ENCODE data around the gene FLNB. TPM values are rescaled to one million over a fixed set of nuclear protein-coding genes. Genes with fewer than 3 reads are reported as not detected.

FLNB gene
- total and polyA plus RNA-seq, 2 donors = 90.5 to 111 TPM

- 100% methylated on average over 1 of the region's 1 CpG for WGBS
- DNase-seq (ENCODE audit: low read depth in 6 of 9, low spot score in 9 of 9) = no peak
- Histone ChIP-seq H3K9me3 (ENCODE audit: control insufficient read depth in 2 of 2, insufficient read depth in 1 of 2, low read length in 1 of 2) (no peaks in the 10 kb centered on the region), H3K4me1 (ENCODE audit: control insufficient read depth in 2 of 2, insufficient read depth in 2 of 2, low read length in 2 of 2) (no peaks in the 10 kb centered on the region), H3K27ac (ENCODE audit: low read depth in 1 of 2, low read length in 1 of 2) (no peak overlapping the region), H3K4me3 (ENCODE audit: low read length in 2 of 2) (no peak overlapping the region), H3K27me3 (ENCODE audit: control insufficient read depth in 2 of 2, insufficient read depth in 1 of 2, low read length in 1 of 2) (no peaks in the 10 kb centered on the region), H3K36me3 (ENCODE audit: control insufficient read depth in 2 of 2, insufficient read depth in 2 of 2, low read length in 1 of 2) (no peaks in the 10 kb centered on the region)
These were observed 18.6 kb upstream of the FLNB start for GRCh38 chr3:57989646-57990045.

- Histone ChIP-seq H3K4me3 (ENCODE audit: low read length in 2 of 2) (no peak overlapping the region), H3K27ac (ENCODE audit: low read depth in 1 of 2, low read length in 1 of 2) (no peak overlapping the region), H3K4me1 (ENCODE audit: control insufficient read depth in 2 of 2, insufficient read depth in 2 of 2, low read length in 2 of 2) (no peaks in the 10 kb centered on the region), H3K27me3 (ENCODE audit: control insufficient read depth in 2 of 2, insufficient read depth in 1 of 2, low read length in 1 of 2) (no peaks in the 10 kb centered on the region), H3K9me3 (ENCODE audit: control insufficient read depth in 2 of 2, insufficient read depth in 1 of 2, low read length in 1 of 2) (no peaks in the 10 kb centered on the region), H3K36me3 (ENCODE audit: control insufficient read depth in 2 of 2, insufficient read depth in 2 of 2, low read length in 1 of 2) (no peaks in the 10 kb centered on the region)
- DNase-seq (ENCODE audit: low read depth in 6 of 9, low spot score in 9 of 9) = no peak
- 94% methylated on average over 9 of the region's 9 CpGs for WGBS
These were observed 15.6 kb upstream of the FLNB start for GRCh38 chr3:57992452-57993213.

- peak in 3 of 9 donors; percentile 37 to 65 (median 44) for DNase-seq (ENCODE audit: low read depth in 6 of 9, low spot score in 9 of 9)
- 23% methylated on average over 10 of the region's 10 CpGs for WGBS
- H3K36me3 ChIP-seq (ENCODE audit: control insufficient read depth in 2 of 2, insufficient read depth in 2 of 2, low read length in 1 of 2) = no peaks in the 10 kb centered on the region
- H3K27ac ChIP-seq (ENCODE audit: low read depth in 1 of 2, low read length in 1 of 2) = peak overlapping the region; percentile 77 to 79
- no peaks in the 10 kb centered on the region for H3K9me3 ChIP-seq (ENCODE audit: control insufficient read depth in 2 of 2, insufficient read depth in 1 of 2, low read length in 1 of 2)
- peaks cover 20 to 26% of the 10 kb centered on the region in 2 donors for H3K4me1 ChIP-seq (ENCODE audit: control insufficient read depth in 2 of 2, insufficient read depth in 2 of 2, low read length in 2 of 2)
- peak overlapping the region; percentile 13 to 30 for H3K4me3 ChIP-seq (ENCODE audit: low read length in 2 of 2)
- H3K27me3 ChIP-seq (ENCODE audit: control insufficient read depth in 2 of 2, insufficient read depth in 1 of 2, low read length in 1 of 2) = no peaks in the 10 kb centered on the region
These were observed 9.6 kb upstream of the FLNB start for GRCh38 chr3:57998366-57999283.

- Histone ChIP-seq H3K4me3 (ENCODE audit: low read length in 2 of 2) (no peak overlapping the region), H3K4me1 (ENCODE audit: control insufficient read depth in 2 of 2, insufficient read depth in 2 of 2, low read length in 2 of 2) (peaks cover 20 to 26% of the 10 kb centered on the region in 2 donors), H3K36me3 (ENCODE audit: control insufficient read depth in 2 of 2, insufficient read depth in 2 of 2, low read length in 1 of 2) (no peaks in the 10 kb centered on the region), H3K9me3 (ENCODE audit: control insufficient read depth in 2 of 2, insufficient read depth in 1 of 2, low read length in 1 of 2) (no peaks in the 10 kb centered on the region), H3K27ac (ENCODE audit: low read depth in 1 of 2, low read length in 1 of 2) (no peak overlapping the region), H3K27me3 (ENCODE audit: control insufficient read depth in 2 of 2, insufficient read depth in 1 of 2, low read length in 1 of 2) (no peaks in the 10 kb centered on the region)
- WGBS = 90% methylated on average over 11 of the region's 11 CpGs
- DNase-seq (ENCODE audit: low read depth in 6 of 9, low spot score in 9 of 9) = no peak
These were observed 8.7 kb upstream of the FLNB start for GRCh38 chr3:57999417-58000115.

GRCh38 chr3:58000306-58001085 is 7.7 kb upstream of the FLNB start:
- H3K4me3 ChIP-seq (ENCODE audit: low read length in 2 of 2) = no peak overlapping the region
- H3K4me1 ChIP-seq (ENCODE audit: control insufficient read depth in 2 of 2, insufficient read depth in 2 of 2, low read length in 2 of 2) = peaks cover 20 to 26% of the 10 kb centered on the region in 2 donors
- 98% methylated on average over 7 of the region's 7 CpGs for WGBS
- no peak overlapping the region for H3K27ac ChIP-seq (ENCODE audit: low read depth in 1 of 2, low read length in 1 of 2)
- H3K36me3 ChIP-seq (ENCODE audit: control insufficient read depth in 2 of 2, insufficient read depth in 2 of 2, low read length in 1 of 2) = no peaks in the 10 kb centered on the region
- no peak for DNase-seq (ENCODE audit: low read depth in 6 of 9, low spot score in 9 of 9)
- no peaks in the 10 kb centered on the region for H3K27me3 ChIP-seq (ENCODE audit: control insufficient read depth in 2 of 2, insufficient read depth in 1 of 2, low read length in 1 of 2)
- no peaks in the 10 kb centered on the region for H3K9me3 ChIP-seq (ENCODE audit: control insufficient read depth in 2 of 2, insufficient read depth in 1 of 2, low read length in 1 of 2)

GRCh38 chr3:58001086-58001467 is 7.1 kb upstream of the FLNB start:
- no peak overlapping the region for H3K4me3 ChIP-seq (ENCODE audit: low read length in 2 of 2)
- DNase-seq (ENCODE audit: low read depth in 6 of 9, low spot score in 9 of 9) = no peak
- 98% methylated on average over 3 of the region's 3 CpGs for WGBS
- no peak overlapping the region for H3K27ac ChIP-seq (ENCODE audit: low read depth in 1 of 2, low read length in 1 of 2)
- no peaks in the 10 kb centered on the region for H3K36me3 ChIP-seq (ENCODE audit: control insufficient read depth in 2 of 2, insufficient read depth in 2 of 2, low read length in 1 of 2)
- H3K27me3 ChIP-seq (ENCODE audit: control insufficient read depth in 2 of 2, insufficient read depth in 1 of 2, low read length in 1 of 2) = no peaks in the 10 kb centered on the region
- peaks cover 20 to 26% of the 10 kb centered on the region in 2 donors for H3K4me1 ChIP-seq (ENCODE audit: control insufficient read depth in 2 of 2, insufficient read depth in 2 of 2, low read length in 2 of 2)
- no peaks in the 10 kb centered on the region for H3K9me3 ChIP-seq (ENCODE audit: control insufficient read depth in 2 of 2, insufficient read depth in 1 of 2, low read length in 1 of 2)

- H3K27ac ChIP-seq (ENCODE audit: low read depth in 1 of 2, low read length in 1 of 2) = no peak overlapping the region
- H3K36me3 ChIP-seq (ENCODE audit: control insufficient read depth in 2 of 2, insufficient read depth in 2 of 2, low read length in 1 of 2) = no peaks in the 10 kb centered on the region
- H3K4me3 ChIP-seq (ENCODE audit: low read length in 2 of 2) = no peak overlapping the region
- 97% methylated on average over 7 of the region's 7 CpGs for WGBS
- no peaks in the 10 kb centered on the region for H3K9me3 ChIP-seq (ENCODE audit: control insufficient read depth in 2 of 2, insufficient read depth in 1 of 2, low read length in 1 of 2)
- DNase-seq (ENCODE audit: low read depth in 6 of 9, low spot score in 9 of 9) = no peak
- H3K27me3 ChIP-seq (ENCODE audit: control insufficient read depth in 2 of 2, insufficient read depth in 1 of 2, low read length in 1 of 2) = no peaks in the 10 kb centered on the region
- H3K4me1 ChIP-seq (ENCODE audit: control insufficient read depth in 2 of 2, insufficient read depth in 2 of 2, low read length in 2 of 2) = peaks cover 20 to 26% of the 10 kb centered on the region in 2 donors
These were observed 6.2 kb upstream of the FLNB start for GRCh38 chr3:58001979-58002378.

- Histone ChIP-seq H3K9me3 (ENCODE audit: control insufficient read depth in 2 of 2, insufficient read depth in 1 of 2, low read length in 1 of 2) (no peaks in the 10 kb centered on the region), H3K27ac (ENCODE audit: low read depth in 1 of 2, low read length in 1 of 2) (no peak overlapping the region), H3K27me3 (ENCODE audit: control insufficient read depth in 2 of 2, insufficient read depth in 1 of 2, low read length in 1 of 2) (no peaks in the 10 kb centered on the region), H3K4me3 (ENCODE audit: low read length in 2 of 2) (no peak overlapping the region), H3K4me1 (ENCODE audit: control insufficient read depth in 2 of 2, insufficient read depth in 2 of 2, low read length in 2 of 2) (peaks cover 20 to 28% of the 10 kb centered on the region in 2 donors), H3K36me3 (ENCODE audit: control insufficient read depth in 2 of 2, insufficient read depth in 2 of 2, low read length in 1 of 2) (no peaks in the 10 kb centered on the region)
- WGBS = 89% methylated on average over 5 of the region's 5 CpGs
- no peak for DNase-seq (ENCODE audit: low read depth in 6 of 9, low spot score in 9 of 9)
These were observed 5.1 kb upstream of the FLNB start for GRCh38 chr3:58003093-58003492.
